Hepatocyte (in vitro differentiated cells): ENCODE results near the gene PAOX. TPM values are rescaled to one million over a fixed set of nuclear protein-coding genes. Genes with fewer than 3 reads are reported as not detected.

Experiments used
- DNase-seq: peaks from one replicate; pipeline ENCODE4 v3.0.0-alpha.2; 2016; ENCODE audit warnings: low spot score
- H2AFZ ChIP-seq: fragments of 200-600 bp; sonication (generic); 2 replicates; pipeline ENCODE4 v1.6.0; 2016; ENCODE audit warnings: antibody characterized with exemption, mild to moderate bottlenecking
- H3K27ac ChIP-seq: fragments of 200-600 bp; sonication (generic); 2 replicates; pipeline ENCODE4 v1.5.1; 2016; ENCODE audit warnings: mild to moderate bottlenecking
- H3K27me3 ChIP-seq: fragments of 200-600 bp; sonication (generic); 2 replicates; pipeline ENCODE4 v1.6.1; 2016
- H3K36me3 ChIP-seq: fragments of 200-600 bp; sonication (generic); replicated peaks from 2 replicates; pipeline ENCODE4 v1.5.1; 2016; ENCODE audit warnings: low read depth; ENCODE audit not compliant: insufficient read depth
- H3K4me1 ChIP-seq: fragments of 200-600 bp; sonication (generic); 2 replicates; pipeline ENCODE4 v1.5.1; 2016; ENCODE audit warnings: mild to moderate bottlenecking, moderate library complexity; ENCODE audit not compliant: insufficient read depth
- H3K4me2 ChIP-seq: fragments of 200-600 bp; sonication (generic); 2 replicates; pipeline ENCODE4 v1.6.0; 2016
- H3K4me3 ChIP-seq: fragments of 200-600 bp; sonication (generic); 2 replicates; pipeline ENCODE4 v1.5.1; 2016; ENCODE audit warnings: mild to moderate bottlenecking
- H3K79me2 ChIP-seq: fragments of 200-600 bp; sonication (generic); 2 replicates; pipeline ENCODE4 v1.6.0; 2017; ENCODE audit warnings: mild to moderate bottlenecking
- H3K9me2 ChIP-seq: fragments of 200-600 bp; sonication (generic); replicated peaks from 2 replicates; pipeline ENCODE4 v1.6.0; 2017; ENCODE audit warnings: mild to moderate bottlenecking; ENCODE audit not compliant: insufficient read depth
- H3K9me3 ChIP-seq: fragments of 200-600 bp; sonication (generic); 2 replicates; pipeline ENCODE4 v1.5.1; 2016; ENCODE audit warnings: low read depth, mild to moderate bottlenecking
- H4K20me1 ChIP-seq: fragments of 200-600 bp; sonication (generic); 2 replicates; pipeline ENCODE4 v1.6.0; 2016; ENCODE audit warnings: mild to moderate bottlenecking; ENCODE audit not compliant: insufficient read depth, poor library complexity, severe bottlenecking
- EZH2 ChIP-seq: fragments of 200-600 bp; sonication (generic); IDR thresholded peaks from 2 replicates; pipeline ENCODE4 v1.6.1; 2016; ENCODE audit warnings: antibody characterized with exemption, mild to moderate bottlenecking, borderline replicate concordance
- EZH2phosphoT487 ChIP-seq: fragments of 200-600 bp; sonication (generic); IDR thresholded peaks from one replicate; pipeline ENCODE4 v1.6.1; 2018; ENCODE audit warnings: antibody characterized with exemption, mild to moderate bottlenecking, low read depth, moderate library complexity; ENCODE audit not compliant: unreplicated experiment, severe bottlenecking
- WGBS: methylation state at CpG from one replicate; pipeline ENCODE4 v1.1.6; 2016; ENCODE audit warnings: low lambda C conversion rate; ENCODE audit errors: missing lambda C conversion rate; 5-methylcytosine and 5-hydroxymethylcytosine counted together
- polyA plus RNA-seq: library from polyadenylated mRNA; unstranded; fragments of >200 nt; fragmentation: Nextera tagmentation; extraction: Ambion mirVana; gene quantifications from 2 replicates; pipeline ENCODE4 v1.2.1, GENCODE V29; 2016
- total RNA-seq: library from RNA; depleted of rRNA; stranded (reverse); fragments of >200 nt; gene quantifications from 2 replicates; pipeline ENCODE4 v1.2.3, GENCODE V29; 2014
- TF ChIP-seq, protein P1 (sequence below): fragments of 200-600 bp; sonication (generic); IDR thresholded peaks from 2 replicates; pipeline ENCODE4 v1.5.1; 2016; ENCODE audit warnings: antibody characterized with exemption, mild to moderate bottlenecking; ENCODE audit not compliant: poor library complexity

Gene PAOX
- total and polyA plus RNA-seq, 2 experiments from 2014 or later: 11.5 to 19.6 TPM

DNA sequence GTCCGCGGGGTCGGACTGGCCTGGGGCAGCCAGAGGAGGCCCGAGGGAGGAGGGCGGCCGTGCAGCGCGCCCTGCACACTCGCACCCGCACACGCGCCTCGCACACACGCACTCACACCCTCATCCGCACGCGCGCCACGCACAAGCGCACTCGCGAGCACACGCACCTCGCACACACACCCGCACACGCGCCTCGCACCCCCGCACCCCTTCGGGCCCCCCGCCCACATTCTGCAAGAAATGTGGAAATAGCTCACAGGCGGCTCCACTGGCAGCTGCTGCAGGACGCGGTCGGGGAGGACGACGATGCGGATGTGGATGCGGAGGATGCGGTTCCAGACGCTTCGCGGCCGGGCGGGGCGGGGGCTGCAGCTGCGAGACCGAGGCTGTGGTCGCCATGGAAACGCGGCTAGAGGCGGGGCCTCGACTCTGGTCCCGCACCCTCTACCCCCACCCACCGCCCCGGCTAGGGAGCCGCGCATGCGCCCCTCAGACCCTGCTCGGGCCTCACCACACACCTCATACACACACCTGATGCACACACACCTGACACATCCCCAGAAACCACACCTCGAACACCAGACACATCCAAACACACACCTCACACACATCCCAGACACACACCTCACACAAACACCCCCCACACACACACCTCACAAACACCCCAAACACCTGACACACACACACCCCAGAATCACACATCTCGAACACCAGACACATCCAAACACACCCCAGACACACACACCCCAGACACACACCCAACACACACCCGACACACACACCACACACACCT lies 42.3 kb upstream of the PAOX start, which contains the start of gene CALY:
Gene CALY (minus strand): TSS at position 320 of the 793 bp plus-strand sequence. CDS start 7,907 bp downstream, outside the sequence.
- H3K4me3 ChIP-seq: no peak within 1 kb of the TSS
- no peaks in the 10 kb centered on the region for H3K9me2 ChIP-seq
- no peak for DNase-seq
- H3K4me1 ChIP-seq: peaks cover 14% of the 10 kb centered on the region
- H3K27me3 ChIP-seq: peaks cover 48% of the 10 kb centered on the region
- no peaks in the 10 kb centered on the region for H4K20me1 ChIP-seq
- no peaks in the 10 kb centered on the region for H3K36me3 ChIP-seq
- no peaks in the 10 kb centered on the region for H3K79me2 ChIP-seq
- H3K9me3 ChIP-seq: no peaks in the 10 kb centered on the region
- TF ChIP-seq, protein P1, sequence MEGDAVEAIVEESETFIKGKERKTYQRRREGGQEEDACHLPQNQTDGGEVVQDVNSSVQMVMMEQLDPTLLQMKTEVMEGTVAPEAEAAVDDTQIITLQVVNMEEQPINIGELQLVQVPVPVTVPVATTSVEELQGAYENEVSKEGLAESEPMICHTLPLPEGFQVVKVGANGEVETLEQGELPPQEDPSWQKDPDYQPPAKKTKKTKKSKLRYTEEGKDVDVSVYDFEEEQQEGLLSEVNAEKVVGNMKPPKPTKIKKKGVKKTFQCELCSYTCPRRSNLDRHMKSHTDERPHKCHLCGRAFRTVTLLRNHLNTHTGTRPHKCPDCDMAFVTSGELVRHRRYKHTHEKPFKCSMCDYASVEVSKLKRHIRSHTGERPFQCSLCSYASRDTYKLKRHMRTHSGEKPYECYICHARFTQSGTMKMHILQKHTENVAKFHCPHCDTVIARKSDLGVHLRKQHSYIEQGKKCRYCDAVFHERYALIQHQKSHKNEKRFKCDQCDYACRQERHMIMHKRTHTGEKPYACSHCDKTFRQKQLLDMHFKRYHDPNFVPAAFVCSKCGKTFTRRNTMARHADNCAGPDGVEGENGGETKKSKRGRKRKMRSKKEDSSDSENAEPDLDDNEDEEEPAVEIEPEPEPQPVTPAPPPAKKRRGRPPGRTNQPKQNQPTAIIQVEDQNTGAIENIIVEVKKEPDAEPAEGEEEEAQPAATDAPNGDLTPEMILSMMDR: no peak
- TF ChIP-seq EZH2 (peak; percentile 56), EZH2phosphoT487 (no peak)
- 48% methylated on average over 26 of the region's 63 CpGs for WGBS
- peak within 1 kb of the TSS; percentile 91 for H3K4me2 ChIP-seq
- H3K27ac ChIP-seq: no peak within 1 kb of the TSS
- H2AFZ ChIP-seq: no peak within 1 kb of the TSS

DNA sequence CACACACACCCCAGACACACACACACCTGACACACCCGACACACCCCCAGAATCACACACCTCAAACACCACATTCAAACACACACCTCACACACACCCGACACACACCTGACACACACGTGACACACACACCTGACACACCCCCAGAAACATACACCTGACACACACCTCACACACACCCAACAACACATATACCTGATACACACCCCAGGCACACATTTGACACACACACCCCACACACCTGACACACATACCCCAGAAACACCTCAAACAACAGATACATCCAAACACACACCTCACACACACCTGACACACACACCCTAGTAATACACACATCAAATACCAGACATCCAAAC lies 41.7 kb upstream of the PAOX start:
- Histone ChIP-seq H3K4me1 (peaks cover 14% of the 10 kb centered on the region), H2AFZ (no peak overlapping the region), H3K4me2 (no peak overlapping the region), H4K20me1 (no peaks in the 10 kb centered on the region), H3K27me3 (peaks cover 43% of the 10 kb centered on the region), H3K36me3 (no peaks in the 10 kb centered on the region), H3K27ac (no peak overlapping the region), H3K9me3 (no peaks in the 10 kb centered on the region), H3K9me2 (no peaks in the 10 kb centered on the region), H3K4me3 (no peak overlapping the region), H3K79me2 (no peaks in the 10 kb centered on the region)
- no peak for DNase-seq
- WGBS: 100% methylated on average over 3 of the region's 3 CpGs
- TF ChIP-seq EZH2phosphoT487 (no peak), EZH2 (no peak)
- TF ChIP-seq, protein P1: no peak

DNA sequence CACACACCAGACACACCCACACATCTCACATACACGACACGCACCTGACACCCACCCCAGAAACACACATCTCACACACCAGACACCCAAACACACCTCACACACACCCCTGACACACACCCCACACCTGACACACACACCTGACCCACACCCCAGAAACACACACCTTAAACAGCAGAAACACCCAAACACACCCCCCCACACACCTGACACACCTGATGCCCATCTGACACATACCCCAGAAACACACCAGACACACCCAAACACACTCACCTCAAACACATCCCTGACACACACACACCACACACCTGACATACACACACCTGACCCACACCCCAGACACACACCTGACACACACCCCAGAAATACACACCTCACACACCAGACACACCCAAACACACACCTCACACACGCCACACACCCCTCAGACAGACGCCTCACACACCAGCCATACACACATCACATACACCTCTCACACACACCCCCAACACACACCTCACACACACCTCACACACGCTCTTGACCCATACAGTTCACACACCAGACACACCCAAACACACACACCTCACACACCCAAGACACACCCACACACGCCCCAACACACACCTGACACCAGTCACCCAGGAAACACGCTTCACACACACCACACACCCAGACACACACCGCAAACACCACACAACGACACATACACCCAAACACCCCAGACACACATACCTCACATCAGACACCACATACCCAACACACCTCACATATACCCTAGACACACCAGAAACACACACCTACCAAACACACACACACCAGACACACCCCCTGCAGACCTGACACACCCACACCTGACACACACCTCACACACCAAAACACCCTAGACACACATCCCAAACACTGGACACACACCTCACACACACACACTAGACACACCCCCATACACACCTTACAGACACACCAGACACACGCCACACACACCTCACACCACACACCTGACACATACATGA lies 40.7 kb upstream of the PAOX start:
- WGBS: 91% methylated on average over 9 of the region's 10 CpGs
- Histone ChIP-seq H4K20me1 (no peaks in the 10 kb centered on the region), H3K4me3 (no peak overlapping the region), H3K27ac (no peak overlapping the region), H3K4me1 (peaks cover 14% of the 10 kb centered on the region), H3K9me2 (no peaks in the 10 kb centered on the region), H3K36me3 (no peaks in the 10 kb centered on the region), H3K4me2 (no peak overlapping the region), H3K79me2 (no peaks in the 10 kb centered on the region), H3K9me3 (no peaks in the 10 kb centered on the region), H3K27me3 (peaks cover 36% of the 10 kb centered on the region), H2AFZ (no peak overlapping the region)
- no peak for DNase-seq
- TF ChIP-seq, protein P1: no peak
- TF ChIP-seq EZH2 (no peak), EZH2phosphoT487 (no peak)
